HL-60 (cell line): ENCODE measurements around the gene LY86.

Source experiments
- GABPA ChIP-seq: IDR thresholded peaks from 2 replicates; pipeline ENCODE4 v1.6.1; 2012; ENCODE audit warnings: low read depth
- TF ChIP-seq, protein P1 (sequence below): IDR thresholded peaks from one replicate; pipeline ENCODE4 v1.5.1; 2011; ENCODE audit warnings: low read length, control low read depth, inconsistent platforms; ENCODE audit not compliant: insufficient read depth

DNA sequence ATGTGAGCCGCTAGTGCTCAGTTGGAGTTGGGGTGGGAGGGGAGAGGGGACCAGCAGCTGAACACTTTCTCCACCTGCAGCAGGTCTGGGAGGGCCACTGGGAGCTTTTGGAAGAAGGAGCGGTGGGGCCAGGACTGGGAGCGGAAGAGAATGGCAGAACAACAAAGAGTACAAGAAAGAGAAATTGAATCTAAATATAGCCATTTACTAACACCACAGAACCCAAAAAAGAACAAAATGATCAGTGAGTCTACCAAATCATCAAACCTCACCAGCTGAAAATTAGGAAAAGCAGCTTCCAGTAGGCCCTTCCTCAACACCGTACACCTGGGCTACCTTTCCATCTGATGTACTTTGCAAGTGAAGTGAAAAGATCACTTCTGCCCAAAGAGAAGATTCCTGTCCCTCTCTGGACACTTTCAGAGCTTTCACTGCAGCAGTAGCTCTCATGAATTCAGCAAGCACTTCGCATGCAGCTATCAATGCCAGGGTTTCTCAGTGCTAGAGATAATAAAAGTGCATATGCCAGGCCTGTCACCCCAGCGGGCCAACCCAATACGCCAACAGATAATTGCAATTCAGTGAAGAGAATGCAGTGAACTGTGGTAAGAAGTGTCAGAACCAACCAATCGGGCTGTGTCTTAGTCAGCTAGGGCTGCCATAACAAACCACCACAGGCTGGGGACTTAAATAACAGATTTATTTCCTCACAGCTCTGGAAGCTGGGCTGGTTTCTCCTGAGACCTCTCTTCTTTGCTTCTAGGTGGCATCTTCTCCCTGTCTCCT lies 597 bp downstream of the LY86 start:
- TF ChIP-seq, protein P1, sequence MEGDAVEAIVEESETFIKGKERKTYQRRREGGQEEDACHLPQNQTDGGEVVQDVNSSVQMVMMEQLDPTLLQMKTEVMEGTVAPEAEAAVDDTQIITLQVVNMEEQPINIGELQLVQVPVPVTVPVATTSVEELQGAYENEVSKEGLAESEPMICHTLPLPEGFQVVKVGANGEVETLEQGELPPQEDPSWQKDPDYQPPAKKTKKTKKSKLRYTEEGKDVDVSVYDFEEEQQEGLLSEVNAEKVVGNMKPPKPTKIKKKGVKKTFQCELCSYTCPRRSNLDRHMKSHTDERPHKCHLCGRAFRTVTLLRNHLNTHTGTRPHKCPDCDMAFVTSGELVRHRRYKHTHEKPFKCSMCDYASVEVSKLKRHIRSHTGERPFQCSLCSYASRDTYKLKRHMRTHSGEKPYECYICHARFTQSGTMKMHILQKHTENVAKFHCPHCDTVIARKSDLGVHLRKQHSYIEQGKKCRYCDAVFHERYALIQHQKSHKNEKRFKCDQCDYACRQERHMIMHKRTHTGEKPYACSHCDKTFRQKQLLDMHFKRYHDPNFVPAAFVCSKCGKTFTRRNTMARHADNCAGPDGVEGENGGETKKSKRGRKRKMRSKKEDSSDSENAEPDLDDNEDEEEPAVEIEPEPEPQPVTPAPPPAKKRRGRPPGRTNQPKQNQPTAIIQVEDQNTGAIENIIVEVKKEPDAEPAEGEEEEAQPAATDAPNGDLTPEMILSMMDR = no peak
- TF ChIP-seq GABPA = no peak
